ENCODE measurements around the gene CX3CL1.
"Not testable (repeated sequence)": the region's sequence is repeated elsewhere in the genome, so short reads cannot be mapped to it uniquely, and the experiment has no call there.

Gene CX3CL1

GRCh38 chr16:57357330-57358085 lies 14.8 kb upstream of the CX3CL1 start:
- no peak for DNase-seq (ENCODE audit: low read depth)

GRCh38 chr16:57358086-57358420 lies 14.2 kb upstream of the CX3CL1 start:
- no peak for DNase-seq (ENCODE audit: low read depth)

DNA sequence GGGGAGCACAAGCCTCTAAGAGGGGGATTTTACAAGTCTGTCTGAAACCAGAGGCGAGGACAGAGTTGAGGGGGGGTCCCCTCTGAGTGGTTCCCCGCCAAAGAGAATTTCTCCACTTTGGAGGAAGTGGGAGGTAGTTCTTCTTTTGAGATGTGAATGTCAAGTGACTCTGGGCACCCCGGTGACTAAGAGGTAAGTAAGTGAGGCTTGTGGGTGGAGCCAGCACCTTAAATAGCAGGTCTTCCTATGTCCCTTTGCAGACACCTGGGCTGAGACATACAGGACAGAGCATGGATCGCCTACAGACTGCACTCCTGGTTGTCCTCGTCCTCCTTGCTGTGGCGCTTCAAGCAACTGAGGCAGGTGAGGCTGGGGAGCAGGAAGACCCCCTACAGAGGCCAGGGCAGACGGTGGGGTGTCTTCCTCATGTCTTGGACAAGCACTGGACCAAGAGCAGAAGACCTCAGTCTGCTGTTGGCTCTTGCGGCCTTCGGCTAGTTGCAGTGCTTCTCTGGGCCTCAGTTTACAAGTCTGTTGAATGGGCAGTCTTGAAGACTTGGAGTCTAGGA lies 13.7 kb upstream of the CX3CL1 start, which contains the start of gene CCL22:
Gene CCL22, plus strand, starts transcription at position 257 of the 569 bp plus-strand sequence. Its CDS starts 34 bp downstream, at position 291.
- DNase-seq (ENCODE audit: low read depth) = no peak

GRCh38 chr16:57360321-57360935 lies 11.9 kb upstream of the CX3CL1 start:
- no peak for DNase-seq (ENCODE audit: low read depth)

DNA sequence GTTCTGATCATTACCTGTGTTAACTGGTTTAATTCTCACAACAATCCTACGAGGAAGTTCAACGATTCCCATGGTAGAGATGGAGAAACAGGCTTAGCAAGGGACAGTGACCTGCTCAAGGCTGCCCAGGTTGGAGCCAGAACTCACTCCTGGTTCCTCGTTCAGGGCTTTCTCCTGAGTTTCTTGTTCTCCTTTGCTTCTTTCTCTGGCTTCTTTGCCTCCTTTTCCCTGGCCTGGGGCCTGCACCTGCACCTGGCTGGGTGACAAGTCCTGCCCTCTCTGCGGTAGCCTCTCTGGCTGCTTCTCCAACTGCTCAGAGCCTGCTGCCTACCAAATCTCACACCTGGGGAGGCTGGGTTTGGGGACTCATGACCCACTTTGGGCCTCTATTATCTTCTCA lies 10.9 kb upstream of the CX3CL1 start:
- no peak for DNase-seq (ENCODE audit: low read depth)

- DNase-seq (ENCODE audit: low read depth) = no peak
Measured at GRCh38 chr16:57364143-57364542, 8.1 kb upstream of the CX3CL1 start.

- no peak for DNase-seq (ENCODE audit: low read depth)
Measured at GRCh38 chr16:57366544-57367040, 5.7 kb upstream of the CX3CL1 start.

DNA sequence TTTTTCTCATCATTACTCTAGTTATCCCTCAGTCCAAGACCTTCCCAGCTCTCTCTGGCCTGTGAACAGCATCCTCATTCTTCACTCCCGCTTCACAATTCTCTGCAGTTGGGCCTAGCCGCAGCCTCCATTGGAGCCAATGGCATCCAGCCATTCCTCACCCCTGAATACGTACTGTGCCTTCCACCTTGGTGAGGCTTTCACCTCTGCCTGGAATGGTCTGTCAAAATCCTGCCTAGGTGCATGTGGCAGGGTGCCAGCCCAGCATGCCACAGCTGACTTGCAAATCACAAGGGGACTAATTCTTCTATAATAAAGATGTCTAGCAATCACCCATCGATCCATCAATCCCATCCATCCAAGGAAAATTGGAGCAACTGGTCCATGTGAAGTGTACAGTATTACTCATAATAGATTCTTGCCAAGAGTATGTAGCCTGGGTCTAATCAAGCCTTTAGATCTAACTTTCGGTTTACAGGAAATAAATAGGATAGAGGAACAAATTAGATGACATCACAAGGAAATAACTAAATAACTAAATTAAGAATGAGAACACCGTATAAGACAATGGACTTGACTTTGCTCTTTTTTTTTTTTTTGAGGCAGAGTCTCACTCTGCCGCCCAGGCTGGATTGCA lies 5.1 kb upstream of the CX3CL1 start:
- DNase-seq (ENCODE audit: low read depth) = peak; percentile 61

DNA sequence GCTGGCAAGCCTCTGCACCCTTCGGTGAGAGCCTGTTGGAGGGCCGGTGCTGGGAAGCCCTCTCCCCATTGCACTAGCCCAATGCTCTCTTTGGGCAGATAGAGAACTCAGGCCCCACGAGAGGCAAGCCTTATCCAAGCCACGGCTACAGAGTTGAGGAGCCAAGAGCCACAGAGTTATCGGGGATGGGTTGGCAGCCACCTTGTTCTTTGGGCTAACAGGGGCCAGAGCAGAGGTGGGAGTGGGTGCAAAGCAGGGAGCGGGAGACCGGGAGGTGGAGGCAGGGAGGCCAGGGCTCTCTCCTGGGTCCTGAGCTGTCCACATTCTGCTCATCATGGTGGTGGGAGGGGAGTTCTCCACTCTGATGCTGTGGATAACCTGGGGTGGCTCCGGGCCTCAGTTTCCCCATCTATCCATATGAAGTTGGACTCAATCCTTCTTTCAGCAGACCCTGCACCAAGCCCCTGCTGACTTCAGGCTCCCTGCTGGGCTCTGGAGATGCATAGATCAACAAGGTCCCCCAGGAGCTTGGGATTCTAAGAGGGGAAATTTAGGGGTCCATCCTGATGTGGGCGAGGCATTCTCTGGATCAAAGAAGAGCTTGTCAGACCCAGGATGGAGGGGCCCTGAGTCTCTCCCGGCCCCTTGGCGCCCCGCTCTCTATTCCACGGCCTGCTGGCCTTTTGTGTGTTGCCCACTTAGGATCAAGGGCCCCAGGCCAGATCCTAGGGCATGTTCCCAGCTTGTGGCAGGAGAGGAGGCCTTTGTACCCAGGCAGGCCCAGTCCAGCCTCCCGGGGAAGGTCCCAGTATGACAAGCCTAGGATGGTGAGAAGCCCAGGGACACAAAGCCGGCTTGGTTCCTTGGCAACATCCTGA lies 557 bp upstream of the CX3CL1 start:
- no peak for DNase-seq (ENCODE audit: low read depth)

- no peak for DNase-seq (ENCODE audit: low read depth)
Measured at GRCh38 chr16:57373117-57373947, 1.0 kb downstream of the CX3CL1 start.

DNA sequence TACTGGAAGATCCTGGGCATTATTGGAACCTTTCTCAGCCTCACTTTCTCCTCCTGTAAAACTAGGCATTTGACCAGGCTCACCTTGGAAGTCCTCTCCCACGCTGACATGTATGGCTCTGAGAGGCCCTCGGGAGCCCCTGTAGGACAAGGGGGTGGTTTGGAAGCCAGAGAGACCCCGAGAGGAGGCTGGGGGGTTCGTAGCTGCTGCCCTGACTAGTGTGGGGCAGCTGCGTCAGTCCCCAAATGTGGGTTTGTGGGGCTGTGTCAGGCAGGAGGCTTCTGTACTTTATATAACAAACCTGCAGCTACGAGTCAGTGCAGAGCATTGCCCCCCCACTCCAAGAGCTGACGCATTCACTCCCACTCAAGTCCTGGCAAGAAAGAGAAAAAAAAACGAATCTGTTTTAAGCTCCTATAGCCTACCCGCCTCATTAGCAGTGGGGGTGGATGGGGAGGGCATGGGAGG lies 1.8 kb downstream of the CX3CL1 start:
- DNase-seq (ENCODE audit: low read depth) = no peak

GRCh38 chr16:57374925-57375465 lies 2.7 kb downstream of the CX3CL1 start:
- DNase-seq (ENCODE audit: low read depth) = not testable (repeated sequence)

DNA sequence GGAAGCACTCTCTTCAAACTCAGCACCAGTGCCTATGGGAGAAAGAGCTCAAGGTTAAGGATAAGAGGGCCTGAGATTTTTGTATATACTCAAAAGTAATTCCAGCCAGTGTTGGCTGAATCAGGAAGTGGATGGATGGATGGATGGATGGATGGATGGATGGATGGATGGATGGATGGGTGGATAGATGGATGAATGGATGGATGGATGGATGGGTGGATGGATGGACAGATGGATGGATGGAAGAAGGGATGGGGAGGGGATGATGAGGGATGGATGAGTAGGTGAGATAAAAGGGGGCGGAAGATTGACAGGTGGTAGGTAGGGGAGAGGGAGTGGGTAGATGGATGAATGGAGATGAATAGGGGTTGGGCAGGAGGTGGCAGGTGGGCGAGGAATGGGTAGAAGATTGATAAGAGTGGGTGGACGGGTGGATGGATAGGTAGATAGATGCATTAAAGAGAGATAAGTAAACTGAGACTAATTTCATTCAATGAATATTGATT lies 4.1 kb downstream of the CX3CL1 start:
- DNase-seq (ENCODE audit: low read depth) = no peak

DNA sequence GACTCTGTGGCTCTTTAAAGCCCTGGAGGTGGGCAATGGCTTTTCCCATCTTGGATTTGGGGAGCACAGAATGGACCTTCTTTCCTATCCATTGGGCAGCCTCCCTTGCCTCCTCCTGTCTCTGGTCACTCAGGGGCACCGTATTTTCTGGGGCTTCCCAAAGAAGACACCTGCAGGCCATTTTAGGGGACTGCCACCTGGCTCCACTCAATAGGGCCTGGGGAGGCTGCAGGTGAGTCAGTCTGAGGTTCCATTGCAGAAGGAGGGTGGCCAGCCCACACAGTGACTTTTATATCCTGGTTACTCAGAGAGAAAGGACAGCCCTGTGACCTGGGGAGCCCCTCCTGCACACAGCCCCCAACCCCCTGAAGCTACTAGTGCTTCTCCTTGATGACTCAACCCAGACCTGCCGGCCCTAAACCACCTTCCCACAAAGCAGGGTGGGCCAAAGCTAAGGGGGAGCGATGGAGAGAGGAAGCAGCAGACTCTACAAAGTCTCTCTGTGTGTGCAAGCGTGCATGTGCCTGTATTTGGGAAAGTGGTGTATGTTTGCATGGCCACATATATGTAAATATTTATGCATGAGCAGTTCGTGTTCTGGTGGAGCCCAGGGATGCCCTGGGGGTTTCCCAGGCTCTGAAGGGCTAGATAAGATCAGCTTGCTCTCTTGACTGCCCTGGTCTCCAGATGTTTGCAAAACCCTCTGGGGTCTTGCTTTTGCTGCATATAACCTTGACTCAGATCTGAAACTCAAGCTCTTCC lies 5.0 kb downstream of the CX3CL1 start:
- peak; percentile 52 for DNase-seq (ENCODE audit: low read depth)

DNA sequence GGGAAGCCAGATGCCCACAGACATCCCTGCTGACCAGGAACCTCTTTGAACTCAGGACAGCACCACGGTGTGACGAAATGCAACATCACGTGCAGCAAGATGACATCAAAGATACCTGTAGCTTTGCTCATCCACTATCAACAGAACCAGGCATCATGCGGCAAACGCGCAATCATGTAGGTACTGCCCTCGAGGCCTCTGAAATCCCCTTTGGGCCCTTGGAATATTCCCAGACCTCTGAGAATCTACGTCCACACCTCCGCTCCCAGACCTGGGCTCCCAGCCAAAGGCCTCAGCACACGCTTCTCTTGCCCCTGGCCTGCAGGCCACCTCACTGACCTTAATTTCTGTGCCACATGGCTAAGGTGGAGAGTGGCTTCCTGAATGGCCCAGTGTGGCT lies 7.3 kb downstream of the CX3CL1 start:
- no peak for DNase-seq (ENCODE audit: low read depth)

- peak; percentile 20 for DNase-seq (ENCODE audit: low read depth)
Measured at GRCh38 chr16:57380671-57381462, 8.6 kb downstream of the CX3CL1 start.

GRCh38 chr16:57381791-57382534 lies 9.7 kb downstream of the CX3CL1 start:
- DNase-seq (ENCODE audit: low read depth) = no peak

Measured in EH (cell line).